NCI-H1436 (cell line): ENCODE data around the gene STK32B.
"Not testable (repeated sequence)": the region's sequence is repeated elsewhere in the genome, so short reads cannot be mapped to it uniquely, and the experiment has no call there.

Experiments used
- DNase-seq: peaks from one replicate; lab custom pipeline; 2025; lab: John Stamatoyannopoulos, UW

Gene STK32B

GRCh38 chr4:5395781-5396180, 344.5 kb downstream of the STK32B start:
- DNase-seq = no peak

GRCh38 chr4:5398056-5398455, 346.8 kb downstream of the STK32B start:
- DNase-seq = no peak

DNA sequence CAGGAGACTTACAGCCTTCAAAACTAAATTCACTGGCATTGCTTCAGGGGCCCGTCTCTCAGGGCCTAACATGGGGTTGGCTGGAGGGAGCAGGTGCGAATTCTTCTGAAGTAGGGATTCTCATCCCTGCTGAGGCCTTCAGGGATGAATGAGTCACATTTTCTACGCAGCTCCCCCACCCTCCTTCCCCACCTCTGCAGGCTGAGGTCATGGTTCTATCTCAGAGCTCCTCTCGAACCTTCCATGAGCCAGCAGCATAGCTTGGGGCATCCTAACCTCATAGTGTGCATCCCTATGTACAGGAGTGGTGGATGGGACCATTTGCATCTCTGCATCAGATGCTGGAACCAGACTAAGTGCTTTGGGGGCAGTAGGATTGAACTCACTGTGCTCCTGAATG, 347.8 kb downstream of the STK32B start:
- no peak for DNase-seq

- no peak for DNase-seq
Measured at GRCh38 chr4:5399790-5400421, 348.6 kb downstream of the STK32B start.

GRCh38 chr4:5403746-5404497, 352.6 kb downstream of the STK32B start:
- no peak for DNase-seq

DNA sequence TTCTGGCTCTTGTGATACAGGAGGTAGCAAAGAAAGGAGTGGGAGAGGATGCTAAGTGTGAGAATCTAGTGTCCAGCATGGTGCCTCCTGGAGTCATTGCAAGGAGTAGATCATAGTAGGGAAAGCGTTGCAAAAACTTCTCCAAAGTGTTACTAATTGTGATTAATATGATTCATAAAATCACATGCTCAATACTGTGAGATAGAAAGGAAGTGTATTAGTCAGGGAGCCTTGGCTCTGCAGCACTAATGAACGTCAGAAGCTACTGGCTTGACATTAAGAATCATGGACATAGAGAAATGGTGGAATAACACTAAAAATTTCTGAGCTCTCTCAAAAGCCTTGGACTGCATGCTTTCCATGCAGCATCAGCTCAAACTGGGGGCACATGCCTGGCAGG, 358.0 kb downstream of the STK32B start:
- DNase-seq = no peak

GRCh38 chr4:5409972-5410618, 358.8 kb downstream of the STK32B start:
- DNase-seq = no peak

DNA sequence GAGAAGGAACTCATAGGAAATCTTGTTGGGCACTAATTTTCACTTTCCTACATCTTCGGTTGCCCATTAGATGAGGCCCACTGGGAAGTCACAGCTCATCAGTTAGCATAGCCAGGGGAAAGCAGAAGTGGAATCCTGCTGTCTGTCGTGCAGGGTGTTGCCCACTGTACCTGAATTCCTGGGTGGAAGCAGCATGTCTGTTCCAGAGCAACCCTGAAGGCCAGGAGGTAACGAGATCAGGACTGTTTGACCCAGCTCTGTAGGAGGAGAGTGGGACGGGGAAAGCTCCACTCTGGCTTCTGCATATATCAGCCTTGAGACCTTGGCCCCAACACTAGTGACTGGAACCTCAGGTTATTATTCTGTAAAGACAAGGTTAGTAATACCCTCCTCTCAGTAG, 361.0 kb downstream of the STK32B start:
- no peak for DNase-seq

- DNase-seq = no peak
Measured at GRCh38 chr4:5412751-5413150, 361.5 kb downstream of the STK32B start.

GRCh38 chr4:5416637-5417036, 365.4 kb downstream of the STK32B start:
- DNase-seq = no peak

DNA sequence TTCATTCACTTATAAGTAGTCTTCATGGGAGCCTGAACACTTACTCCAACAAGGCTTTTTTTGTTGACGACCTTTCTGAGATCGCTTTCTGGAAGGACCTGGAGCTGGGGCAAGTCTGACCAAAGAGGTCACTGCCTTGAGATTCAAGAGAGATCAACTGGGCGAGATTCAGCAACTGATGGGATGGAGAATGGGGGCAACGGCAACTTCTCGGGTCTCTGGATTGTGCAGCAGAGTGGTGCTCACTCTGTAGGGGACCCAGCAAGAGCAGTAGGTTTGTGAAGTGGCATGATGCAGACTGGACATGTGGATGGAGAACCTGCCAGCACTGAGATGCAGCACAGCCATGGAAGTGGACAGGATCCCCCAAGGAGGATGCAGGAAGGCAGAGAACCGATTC, 369.0 kb downstream of the STK32B start:
- DNase-seq = no peak

- DNase-seq = no peak
Measured at GRCh38 chr4:5421416-5421815, 370.1 kb downstream of the STK32B start.

GRCh38 chr4:5422195-5422594, 370.9 kb downstream of the STK32B start:
- DNase-seq = no peak

GRCh38 chr4:5423670-5424069, 372.4 kb downstream of the STK32B start:
- DNase-seq = no peak

GRCh38 chr4:5424211-5424610, 372.9 kb downstream of the STK32B start:
- no peak for DNase-seq

DNA sequence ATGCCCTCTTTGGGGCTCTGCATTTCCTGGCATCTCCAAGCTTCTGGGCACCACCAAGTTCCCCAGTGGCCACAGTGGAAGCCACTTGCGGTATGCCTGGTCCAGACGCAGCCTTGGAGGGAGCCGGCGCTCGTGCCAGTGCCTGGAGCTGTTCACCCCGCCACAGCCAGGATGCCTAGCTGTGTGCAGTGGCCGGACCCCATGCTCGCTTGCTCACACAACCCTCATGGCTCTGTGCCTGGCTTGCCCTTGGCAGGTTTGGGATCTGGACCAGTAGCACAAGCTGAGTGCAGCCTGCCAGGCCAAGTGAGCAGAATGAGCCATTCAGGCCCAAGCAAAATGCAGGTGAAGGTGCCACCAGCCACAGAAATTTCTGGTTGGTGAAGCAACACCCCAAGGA, 373.6 kb downstream of the STK32B start:
- no peak for DNase-seq

GRCh38 chr4:5429747-5430146, 378.5 kb downstream of the STK32B start:
- no peak for DNase-seq

GRCh38 chr4:5433196-5433595, 381.9 kb downstream of the STK32B start:
- DNase-seq = no peak

DNA sequence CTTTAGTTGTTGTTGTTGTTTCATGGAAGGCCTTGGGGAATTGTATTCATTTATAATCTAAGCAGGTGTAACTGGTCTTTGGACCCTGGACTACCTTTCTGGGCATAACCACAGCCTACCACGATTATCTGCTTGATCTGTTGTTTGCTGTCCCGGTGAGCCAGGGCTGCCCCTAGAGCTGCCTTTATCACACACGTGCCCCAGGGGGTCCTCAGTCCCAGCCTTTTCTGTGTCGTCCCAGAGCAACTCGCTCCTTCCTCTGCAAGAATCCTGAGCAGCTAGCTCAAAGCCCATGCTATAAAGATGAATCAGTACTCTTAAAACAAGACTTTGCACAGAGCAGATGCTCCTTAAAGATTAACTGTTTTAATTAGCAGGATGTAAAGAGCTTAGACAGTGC, 383.9 kb downstream of the STK32B start:
- DNase-seq = no peak

DNA sequence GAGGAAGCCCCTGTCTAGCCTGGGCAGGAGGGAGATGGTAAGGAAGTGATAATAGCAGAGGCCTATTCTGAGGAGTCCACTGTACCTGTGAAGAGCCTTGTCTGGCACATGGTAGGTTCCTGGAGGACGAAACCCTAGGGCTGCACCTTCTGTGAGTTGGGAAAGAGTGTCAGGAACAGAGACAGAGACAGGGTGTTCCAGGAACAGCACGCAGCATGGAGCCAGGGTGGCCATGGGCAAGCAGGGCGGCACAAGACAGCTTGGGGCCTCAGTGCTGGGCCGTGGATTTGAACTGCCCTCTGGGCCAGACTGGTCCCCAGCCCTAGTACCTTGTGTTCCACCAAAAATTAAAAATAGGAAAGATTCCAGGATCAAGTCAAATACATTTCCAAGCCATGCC, 384.5 kb downstream of the STK32B start:
- DNase-seq = no peak

- not testable (repeated sequence) for DNase-seq
Measured at GRCh38 chr4:5443976-5444802, 392.9 kb downstream of the STK32B start.

DNA sequence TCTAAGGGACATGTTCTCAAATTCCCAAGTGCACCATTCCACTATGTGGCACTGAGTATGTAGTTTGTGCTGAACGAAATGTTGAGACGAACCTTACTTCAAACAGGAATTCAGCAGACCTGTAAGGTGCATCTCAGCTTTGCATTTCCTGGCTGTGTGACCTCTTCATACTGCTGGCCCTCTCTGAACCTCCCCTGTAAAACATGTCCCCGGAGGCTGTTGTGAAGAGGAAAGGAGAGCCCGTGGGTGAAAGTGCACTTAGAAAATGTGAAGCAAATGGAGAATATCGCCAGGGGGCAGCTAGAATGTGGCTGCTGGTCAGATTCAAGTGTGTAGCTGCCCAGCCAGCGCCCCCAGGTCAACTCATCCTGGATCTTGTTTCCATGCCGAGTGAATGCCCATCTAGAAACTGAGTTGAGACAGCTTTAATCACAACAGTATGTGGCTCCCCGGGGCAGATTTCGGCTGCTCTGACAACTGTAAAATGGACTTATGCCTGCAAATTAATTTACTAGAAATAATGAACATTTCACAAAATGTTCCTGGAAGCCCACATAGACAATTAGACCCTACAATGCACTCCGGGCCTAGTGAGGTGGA, 393.7 kb downstream of the STK32B start:
- DNase-seq = no peak
